Inflammatory macrophage treated with lipopolysaccharide for 1 hour (primary cell): ENCODE data around the gene TMEM221.

Experiments used
- DNase-seq, 2 donors: peaks; one replicate each; pipeline ENCODE4 v3.0.0-alpha.2; 2020 to 2022

Gene TMEM221

DNA sequence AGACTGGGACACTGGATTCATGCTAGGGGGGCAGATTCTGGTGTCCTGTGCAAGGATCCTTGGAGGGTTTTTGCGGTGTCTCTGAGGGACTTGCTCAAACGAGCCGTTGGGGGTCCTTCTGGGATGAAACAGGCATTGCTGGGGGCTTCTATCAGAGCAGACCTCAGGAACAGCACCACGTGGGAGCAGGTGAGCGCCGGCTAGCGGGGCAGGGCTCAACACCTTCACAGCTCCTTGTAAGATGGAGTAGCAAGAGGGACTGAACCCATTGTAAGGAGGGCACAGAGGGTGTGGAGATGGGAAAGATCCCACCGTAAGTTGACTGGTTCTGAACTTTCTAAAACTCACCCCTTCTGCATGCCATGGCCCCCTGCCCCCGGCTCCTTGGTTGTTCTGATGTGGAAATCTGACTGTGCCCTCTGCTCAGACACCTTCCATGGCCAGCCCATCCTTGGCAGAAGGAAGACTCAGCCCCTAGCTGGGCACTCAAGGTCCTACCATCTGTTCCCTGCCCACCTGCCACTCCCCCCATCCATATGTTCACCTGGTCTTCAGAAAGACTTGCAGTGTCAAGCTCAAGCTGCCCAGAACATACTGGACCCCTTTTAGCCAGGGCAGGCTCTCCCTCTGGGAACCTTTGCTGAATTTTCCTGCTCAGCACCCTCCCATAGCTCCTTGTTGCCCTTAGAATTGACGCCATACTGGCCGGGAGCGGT is 23.1 kb upstream of the TMEM221 start:
- DNase-seq, result no peak

DNA sequence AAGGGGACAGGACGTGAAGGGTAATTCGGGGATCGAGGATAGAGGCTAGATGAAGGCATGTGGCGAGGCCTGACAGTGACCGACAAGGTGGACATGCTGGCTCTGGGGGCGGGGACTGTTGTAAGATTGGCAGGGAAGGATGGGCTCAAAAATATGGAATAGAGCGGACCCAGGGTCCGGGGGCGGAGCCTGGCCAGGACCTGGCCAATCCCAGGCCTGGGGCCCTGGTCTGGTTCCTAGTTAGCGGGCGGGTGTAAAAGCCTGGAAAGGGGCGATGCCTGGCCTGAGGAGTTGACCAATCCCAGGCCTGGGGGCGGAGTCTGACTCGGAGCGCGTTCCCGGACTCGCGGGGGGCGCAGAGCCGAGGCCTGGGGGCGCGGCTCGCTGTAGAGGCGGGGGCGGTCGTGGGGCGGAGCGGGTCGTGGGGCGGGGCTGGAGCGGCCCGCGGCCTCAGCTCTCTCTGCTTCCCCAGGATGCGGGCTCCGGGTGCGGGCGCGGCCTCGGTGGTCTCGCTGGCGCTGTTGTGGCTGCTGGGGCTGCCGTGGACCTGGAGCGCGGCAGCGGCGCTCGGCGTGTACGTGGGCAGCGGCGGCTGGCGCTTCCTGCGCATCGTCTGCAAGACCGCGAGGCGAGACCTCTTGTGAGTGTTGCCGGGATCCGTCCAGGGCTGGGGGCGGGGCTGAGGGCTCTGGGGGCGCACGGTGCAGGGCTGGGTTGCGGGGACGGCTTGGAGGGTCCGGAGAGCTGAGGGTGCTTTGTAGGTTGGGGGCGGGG is 21.8 kb upstream of the TMEM221 start, which contains the start of gene SLC27A1:
Gene SLC27A1, plus strand, starts transcription at position 457 of the 774 bp plus-strand sequence. Its CDS starts 17 bp downstream, at position 474.
- peak; percentile 97 to 99 for DNase-seq

DNA sequence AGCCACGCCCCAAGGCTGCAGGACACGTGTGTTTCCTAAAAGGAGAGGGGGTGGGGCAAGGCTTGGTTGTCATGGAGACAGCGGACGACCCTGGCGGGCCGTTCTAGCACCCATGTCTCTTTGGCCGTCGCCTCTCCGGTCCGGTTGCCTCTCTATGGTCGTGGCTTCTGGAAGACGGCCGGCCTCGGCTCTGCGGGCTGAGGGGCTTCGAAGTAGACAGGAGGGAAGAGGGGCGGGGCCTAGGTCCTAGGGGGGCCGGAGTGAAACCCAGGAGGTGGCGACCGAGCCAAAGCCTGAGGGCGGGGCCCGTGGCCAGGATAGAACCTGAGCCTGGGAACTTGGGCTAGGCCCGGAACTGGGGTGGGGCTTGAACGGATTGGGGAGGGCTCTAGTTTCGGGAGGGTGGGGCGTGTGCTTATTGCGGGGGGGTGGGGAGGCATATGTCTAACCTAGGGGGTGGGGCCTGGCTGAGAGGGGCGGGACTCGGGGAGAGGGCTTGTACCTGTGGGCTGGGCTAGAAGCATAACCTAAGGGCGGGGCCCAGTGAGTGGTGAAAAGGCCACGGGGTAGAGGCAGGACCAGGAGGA is 21.1 kb upstream of the TMEM221 start:
- peak; percentile 84 to 89 for DNase-seq

DNA sequence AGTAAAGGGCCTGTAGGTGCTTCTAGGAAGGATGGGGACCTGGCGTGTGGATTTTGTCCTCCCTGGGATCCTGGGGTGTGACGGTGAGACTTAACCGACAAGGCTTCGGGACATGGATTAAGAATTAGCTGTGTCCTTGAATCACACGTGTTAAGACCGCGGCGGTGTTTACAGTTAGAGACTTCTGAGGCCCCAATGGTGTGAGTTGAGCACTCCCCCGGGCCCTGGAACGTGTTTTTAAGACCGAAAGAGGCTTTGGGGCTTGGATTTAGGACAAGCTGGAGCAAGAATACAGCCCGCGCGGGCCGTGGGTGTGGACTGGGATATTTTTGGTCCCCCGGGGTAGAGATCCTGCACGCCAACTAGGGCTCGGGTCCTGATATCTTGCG is 20.6 kb upstream of the TMEM221 start:
- DNase-seq, result no peak

DNA sequence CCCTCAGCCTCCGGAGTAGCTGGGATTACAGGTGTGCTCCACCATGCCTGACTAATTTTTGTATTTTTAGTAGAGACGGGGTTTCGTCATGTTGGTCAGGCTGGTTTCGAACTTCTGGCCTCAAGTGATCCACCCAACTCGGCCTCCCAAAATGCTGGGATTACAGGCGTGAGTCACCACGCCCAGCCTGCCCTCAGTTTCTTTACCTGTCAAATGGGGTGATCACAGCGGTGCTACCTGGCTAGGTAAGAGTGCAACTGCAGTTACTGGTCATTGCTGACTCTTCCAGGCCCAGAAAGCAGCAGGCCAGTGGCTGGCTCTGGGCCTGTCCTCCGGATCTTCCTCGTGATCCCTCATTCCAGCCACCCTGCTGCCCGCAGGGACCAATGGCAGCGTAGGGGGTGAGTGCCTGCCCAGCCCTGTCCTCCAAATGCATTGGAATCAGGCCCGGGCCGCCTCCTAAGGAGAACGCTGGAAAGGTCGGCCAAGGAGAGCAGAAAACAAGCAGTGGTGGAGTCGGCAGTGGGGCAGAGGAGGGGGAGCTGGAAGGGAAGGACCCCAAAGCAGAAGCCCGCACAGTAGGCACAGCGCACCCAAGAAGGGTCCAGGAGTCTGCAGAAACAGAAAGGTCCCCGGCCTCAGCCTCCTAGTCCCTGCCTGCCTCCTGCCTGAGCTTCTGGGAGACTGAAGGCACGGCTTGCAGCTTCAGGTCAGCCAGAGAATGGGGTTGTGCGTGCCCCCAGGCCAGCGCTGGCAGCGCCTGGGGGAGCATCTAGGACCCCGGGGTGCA is 20.0 kb upstream of the TMEM221 start:
- DNase-seq, result no peak

DNA sequence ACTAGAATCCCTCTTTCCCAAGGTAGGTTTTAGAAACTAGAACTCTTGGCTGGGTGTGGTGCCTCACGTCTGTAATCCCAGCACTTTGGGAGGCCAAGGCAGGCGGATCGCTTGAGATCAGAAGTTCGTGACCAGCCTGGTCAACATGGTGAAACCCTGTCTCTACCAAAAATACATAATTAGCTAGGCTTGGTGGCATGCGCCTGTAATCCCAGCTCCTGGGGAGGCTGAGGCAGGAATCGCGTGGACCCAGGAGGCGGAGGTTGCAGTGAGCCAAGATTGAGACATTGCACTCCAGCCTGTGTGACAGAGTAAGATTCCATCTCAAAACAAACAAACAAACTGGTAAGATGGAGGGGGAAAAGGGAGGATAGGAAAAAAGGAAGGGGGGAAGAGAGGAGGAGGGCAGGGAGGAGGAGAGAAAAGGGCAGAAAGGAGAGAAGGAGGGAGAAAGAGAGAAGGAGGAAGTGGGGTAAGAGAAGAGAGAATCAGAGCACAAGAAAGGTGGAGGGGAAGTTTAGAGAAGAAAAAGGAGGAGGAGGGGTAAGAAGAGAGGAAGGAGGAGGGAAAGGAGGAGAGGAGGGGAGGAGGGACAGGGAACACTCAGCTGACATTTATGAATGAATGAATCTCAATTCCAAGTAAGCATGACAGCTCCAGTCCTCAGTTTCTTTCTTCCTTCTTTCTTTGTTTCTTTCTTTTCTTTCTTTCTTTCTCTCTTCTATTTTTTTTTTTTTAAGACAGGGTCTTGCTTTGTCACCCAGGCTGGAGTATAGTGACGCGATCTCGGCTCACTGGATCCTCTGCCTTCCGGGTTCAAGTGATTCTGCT is 19.2 kb upstream of the TMEM221 start:
- DNase-seq, result no peak

DNA sequence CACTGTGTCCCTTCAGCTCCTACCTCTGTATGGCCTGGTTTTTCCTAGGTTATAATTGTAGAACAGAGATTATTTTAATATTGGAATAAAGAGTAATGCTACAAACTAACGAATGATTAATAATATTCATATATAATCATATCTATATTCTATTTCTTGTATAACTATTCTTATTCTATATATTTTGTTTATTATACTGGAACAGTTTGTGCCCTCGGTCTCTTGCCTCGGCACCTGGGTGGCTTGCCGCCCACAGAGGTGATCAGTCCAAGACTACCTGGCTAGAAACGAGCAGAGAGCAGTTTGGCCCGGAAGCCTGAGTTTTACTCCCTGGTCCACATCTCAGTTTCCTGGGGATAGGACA is 18.0 kb upstream of the TMEM221 start:
- DNase-seq, result no peak

DNA sequence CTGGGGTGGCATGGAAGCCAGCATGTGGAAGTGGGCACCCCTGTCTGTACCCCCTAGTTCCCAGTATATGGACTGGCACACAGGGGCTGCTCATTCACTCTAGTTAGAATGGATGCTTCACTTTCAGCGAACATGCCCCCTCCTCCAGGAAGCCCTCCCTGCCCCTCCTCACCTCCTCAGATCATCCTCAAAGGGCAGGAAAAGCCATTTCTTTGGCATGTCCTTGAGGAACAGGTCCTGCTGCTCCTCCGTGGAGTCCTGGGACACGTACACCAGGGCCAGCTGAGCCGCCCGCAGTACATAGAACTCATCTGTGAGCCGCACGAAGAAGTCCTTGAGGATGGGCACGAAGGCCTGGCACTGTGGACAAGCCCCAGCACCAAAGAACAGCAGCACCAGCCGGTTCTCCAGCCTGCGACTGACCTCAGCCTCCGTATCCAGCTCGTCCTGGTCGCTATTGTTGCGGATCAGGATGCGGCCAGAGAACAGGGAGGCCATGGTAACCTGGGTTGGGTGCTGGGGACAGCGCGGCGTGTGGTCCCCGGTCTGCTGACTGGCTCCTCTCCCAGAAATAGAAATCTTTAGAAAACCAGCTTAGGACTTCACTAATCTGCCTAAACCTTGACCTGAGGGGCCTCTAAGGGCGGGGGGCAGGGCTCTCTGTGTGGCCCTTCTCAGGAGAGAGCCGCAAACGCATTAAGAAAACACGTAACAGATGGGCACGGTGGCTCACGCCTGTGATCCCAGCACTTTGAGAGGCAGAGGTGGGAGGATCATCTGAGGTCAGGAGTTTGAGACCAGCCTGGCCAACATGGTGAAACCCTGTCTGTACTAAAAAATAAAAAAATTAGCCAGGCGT is 12.1 kb upstream of the TMEM221 start, which contains the start of gene NXNL1:
Gene NXNL1, minus strand, starts transcription at position 555 of the 859 bp plus-strand sequence. Its CDS starts 57 bp downstream, at position 498.
- no peak for DNase-seq

DNA sequence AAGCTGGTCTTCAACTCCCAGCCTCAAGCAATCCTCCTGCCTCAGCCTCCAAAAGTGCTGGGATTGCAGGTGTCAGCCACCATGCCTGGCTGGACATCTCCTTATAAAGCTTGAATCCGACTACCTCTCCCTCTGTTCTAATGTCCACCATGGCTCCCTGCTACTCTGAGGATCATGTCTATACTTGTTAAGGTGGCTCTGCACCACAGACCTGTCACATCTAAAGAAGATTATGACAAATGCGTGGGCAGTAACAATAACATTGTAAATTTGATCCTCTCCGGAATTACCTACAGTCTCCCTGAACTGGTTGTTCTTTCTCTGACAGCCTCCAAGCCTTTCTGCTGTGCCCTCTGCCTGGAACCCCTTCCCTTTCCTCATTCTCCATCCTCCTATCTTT is 10.5 kb upstream of the TMEM221 start:
- no peak for DNase-seq

DNA sequence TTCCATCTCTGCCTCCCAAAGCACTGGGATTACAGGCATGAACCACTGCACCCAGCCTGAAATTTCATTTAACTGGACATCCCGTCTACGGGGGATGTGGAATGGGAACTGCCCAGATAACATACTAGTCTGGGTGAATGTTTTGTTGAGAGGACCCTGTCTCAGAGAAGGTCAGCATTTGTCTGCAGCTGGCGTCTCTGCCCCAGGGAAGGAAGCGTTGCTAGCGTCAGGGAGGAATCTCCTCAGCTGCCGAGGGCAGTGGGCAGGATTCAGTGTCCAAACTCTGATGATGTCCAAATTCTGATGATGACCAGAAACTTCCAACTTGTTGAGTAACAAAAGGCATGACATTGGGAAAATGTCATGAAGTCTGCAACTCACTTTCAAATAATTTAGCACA is 9.1 kb upstream of the TMEM221 start:
- DNase-seq, result peak in 1 of 2 donors; percentile 22

DNA sequence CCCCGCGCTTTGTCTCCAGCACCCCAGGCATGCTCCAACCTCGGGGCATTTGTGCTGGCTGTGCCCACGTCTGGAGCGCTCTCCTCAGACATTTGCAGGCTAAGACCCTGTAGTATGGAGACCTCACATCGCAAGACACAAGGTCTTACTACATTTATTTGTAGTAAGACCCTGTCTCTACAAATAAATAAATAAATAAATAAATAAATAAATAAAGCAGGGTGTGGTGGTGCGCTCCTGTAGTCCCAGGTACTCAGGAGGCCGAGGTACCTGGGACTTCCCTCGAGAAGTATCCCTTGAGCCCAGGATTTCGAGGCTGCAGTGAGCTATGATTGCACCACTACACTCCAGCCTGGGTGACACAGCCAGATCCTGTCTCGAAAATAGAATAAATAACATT is 7.7 kb upstream of the TMEM221 start:
- no peak for DNase-seq

DNA sequence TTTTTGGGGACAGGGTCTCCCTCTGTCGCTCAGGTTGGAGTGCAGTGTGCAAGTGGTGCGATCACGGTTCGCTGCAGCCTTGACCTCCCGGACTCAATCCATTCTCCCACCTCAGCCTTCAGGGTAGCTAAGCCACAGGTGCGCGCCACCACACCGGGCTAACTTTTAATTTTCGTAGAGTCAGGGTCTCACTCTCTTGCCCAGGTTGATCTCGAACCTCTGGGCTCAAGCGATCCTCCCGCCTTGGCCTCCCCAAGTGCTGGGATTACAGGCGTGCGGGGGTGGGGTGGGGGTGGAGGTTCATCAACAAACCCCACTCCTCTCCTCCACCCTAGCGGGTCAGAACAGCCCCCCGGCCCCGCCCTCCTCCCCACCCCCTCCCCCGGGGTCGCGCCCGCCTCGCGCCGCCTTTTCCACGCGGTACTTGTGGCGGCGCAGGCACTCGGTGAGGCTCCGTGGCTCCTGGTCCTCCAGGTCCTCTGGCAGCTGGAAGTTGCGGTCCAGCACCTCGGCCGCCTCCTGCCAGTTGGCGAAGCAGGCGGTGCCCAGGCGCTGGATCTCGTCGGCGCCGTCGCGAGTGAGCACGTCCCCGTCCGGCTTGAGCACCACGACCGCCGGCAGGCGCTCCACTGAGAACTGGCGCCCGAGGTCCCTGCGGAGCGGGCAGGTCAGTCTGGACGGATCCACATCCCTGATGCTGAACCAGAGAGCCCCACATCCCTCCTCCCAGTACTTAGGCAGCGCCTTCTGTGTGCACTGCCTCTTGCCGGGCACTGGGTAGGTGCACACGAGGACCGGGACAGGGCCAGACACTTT is 7.0 kb upstream of the TMEM221 start:
- no peak for DNase-seq

DNA sequence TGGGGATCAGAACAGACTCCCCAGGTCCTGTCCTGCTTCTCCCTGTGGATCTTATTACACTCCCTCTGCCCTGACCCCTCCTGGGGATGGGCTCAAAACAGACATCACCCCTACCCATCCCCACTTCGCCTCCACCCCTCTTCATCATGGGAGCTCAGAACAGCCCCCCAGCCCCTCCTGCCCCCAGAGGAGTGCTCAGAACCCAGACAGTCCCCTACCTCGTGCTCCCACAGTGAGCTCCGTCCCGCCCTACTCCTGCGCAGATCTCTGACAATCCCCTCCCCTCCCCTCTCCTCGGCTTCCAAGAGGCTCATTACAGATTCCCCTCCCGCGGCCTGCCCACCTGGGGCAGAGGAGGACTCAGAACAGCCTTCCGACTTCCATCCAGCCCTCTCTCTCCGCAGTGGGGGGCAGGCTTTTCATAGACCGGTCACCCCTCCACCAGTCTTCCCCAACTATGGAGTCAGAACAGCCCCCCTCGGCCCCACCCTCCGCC is 6.2 kb upstream of the TMEM221 start:
- no peak for DNase-seq

DNA sequence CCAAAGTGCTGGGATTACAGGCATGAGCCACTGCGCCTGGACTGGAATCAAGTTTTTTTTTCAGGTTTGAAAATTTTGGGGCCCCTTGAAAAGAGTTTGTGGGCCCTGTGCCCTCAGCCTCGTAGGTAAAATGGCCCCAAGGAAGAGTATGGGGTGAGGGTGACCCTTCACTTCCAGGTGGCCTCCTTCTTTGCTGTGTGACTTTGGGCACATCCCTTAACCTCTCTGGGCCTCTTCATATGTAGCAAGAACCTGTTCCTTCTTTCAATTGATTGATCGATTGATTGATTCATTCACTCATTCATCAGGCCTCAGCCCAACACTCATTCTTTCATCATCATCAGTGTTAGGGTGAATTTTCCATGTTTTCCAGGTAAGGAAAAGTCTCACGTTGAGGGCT is 3.4 kb upstream of the TMEM221 start:
- no peak for DNase-seq

DNA sequence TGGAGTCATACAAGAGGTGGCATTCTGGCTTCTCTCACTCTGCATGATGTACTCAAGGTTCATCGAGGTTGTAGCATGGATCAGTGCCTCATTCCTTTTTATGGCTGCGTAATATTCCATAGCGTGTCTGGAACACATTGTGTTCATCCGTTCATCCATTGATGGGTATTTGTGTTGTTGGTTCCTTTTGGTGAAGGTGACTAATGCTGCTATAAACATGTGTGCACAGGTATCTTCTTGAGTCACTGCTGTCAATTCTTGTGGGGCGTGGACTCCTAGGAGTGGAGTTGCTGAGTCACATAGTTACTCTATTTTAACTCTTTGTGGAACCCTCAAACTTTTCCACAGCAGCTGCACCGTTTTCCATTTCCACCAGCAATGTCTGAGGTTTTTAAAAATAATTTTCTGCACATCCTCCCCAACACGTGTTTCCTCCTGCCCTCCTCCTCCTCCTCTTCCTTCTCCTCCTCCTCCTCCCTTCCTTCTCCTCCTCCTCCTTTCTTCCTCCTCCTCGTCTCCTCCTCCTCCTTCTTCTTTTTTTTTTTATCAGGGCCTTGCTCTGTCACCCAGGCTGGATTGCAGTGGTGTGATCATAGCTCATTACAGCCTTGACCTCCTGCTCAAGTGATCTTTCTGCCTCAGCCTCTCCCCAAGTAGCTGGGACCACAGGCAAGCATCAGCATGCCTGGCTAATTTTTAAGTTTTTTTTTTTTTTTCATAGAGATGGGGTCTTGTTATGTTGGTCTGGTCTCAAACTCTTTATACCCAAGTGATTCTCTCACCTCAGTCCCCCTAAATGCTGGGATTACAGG is 2.0 kb upstream of the TMEM221 start:
- DNase-seq, result no peak

DNA sequence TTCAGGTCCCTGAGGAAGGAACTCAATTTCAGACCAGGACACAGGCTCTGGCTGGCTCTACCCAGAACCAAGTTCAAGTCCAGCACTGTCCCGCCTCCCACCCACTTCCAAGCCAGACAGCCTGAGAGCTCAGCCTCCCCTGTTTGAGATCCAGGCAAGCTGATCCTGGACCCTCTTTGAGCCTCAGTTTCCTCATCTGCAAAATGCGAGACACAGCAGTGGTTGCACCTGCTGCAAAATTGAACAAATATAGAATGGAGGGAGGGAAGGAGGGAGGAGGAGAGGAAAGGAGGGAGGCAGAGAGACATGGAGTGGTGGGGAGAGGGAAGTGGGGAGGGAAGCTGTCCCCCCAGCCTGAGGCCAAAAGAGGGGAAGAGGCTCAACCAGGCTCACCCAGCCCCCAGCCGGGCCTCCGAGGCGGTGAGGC is 751 bp downstream of the TMEM221 start:
- no peak for DNase-seq

DNA sequence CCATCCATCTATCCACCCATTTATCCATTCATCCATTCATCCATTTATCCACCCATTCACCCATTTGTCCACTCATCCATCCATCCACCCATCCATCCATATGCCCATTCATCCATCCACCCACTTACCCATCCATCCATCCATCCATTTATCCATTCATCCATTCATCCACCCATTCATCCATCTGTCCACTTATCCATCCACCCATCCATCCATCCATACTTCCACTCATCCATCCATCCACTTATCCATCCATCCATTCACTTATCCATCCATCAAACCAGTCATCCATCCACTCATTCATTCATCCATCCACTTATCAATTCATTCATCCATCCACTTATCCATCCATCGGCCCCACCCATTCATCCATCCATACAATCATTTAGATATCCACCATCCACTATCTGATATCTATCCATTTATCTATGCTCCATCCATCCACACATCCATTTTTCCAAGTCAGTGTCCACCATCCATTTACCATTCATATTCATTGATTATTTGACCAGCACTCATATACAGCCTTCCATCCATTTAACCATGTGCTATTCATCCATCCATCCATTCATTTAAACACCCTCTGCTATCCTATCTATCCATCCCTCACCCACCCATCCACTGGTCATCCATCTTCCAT is 2.8 kb downstream of the TMEM221 start:
- DNase-seq, result no peak

DNA sequence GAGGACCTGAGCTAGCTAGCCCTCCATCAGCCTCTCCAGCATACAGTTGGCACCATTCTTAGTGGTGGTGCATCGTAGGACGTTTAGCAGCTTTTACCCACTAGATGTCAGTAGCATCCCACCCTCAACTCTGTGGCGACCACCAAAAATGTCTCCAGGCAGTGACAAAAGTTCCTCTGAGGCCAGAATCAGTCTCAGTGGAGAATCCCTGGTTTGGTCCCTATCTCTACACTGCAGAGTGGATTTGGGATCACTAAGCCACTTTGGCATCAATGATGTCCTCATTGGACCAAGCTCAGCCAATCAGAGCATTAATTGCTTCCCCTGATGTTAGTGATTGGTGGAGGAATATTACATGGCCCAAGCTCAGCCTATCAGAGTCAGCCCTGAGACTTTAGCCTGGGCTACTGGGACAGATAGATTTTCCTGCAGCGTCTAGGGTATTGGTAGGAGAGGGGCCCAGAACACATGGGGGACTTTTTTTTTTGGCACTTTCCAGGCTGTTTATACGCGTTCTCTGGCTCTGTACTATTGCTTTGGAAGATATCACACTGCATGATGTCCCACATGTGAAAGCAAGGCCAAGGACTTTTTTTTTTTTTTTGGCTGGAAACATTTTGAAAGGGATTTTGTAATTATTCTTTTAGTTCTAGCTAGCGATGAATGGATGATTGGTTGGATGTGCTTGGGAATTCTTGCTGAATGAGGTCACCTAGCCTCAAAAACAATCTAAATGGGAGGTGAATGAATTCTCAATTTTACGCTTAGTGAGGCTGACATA is 7.0 kb downstream of the TMEM221 start:
- DNase-seq, result peak in 1 of 2 donors; percentile 40
